ENCODE data around the gene TMPRSS7.

DNA sequence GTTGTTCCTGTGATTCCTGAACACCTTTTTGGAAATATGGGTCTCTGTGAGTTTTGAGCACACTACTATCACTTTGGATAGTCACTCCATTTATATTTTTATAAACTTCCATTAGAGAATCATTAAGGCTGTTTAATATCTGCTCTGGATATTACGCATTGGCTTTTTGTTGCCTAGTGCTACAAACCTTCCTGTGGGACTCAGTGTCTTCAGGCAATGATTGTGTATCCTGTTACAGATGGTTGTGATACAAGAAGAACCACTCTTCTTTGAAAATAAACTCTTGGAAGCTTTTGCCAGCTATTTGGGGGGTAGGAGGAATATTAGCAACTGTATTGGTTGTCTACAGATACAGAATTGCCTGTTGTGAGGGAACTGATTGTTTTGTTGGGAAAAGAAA lies 82.9 kb downstream of the TMPRSS7 start:
- TF ChIP-seq POLR2A (IDR thresholded peaks at IDR 0.05) (no peak), POLR2AphosphoS5 (IDR thresholded peaks at IDR 0.05) (no peak)
- TF ChIP-seq, protein P1, sequence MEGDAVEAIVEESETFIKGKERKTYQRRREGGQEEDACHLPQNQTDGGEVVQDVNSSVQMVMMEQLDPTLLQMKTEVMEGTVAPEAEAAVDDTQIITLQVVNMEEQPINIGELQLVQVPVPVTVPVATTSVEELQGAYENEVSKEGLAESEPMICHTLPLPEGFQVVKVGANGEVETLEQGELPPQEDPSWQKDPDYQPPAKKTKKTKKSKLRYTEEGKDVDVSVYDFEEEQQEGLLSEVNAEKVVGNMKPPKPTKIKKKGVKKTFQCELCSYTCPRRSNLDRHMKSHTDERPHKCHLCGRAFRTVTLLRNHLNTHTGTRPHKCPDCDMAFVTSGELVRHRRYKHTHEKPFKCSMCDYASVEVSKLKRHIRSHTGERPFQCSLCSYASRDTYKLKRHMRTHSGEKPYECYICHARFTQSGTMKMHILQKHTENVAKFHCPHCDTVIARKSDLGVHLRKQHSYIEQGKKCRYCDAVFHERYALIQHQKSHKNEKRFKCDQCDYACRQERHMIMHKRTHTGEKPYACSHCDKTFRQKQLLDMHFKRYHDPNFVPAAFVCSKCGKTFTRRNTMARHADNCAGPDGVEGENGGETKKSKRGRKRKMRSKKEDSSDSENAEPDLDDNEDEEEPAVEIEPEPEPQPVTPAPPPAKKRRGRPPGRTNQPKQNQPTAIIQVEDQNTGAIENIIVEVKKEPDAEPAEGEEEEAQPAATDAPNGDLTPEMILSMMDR (IDR thresholded peaks at IDR 0.05 in 8 of 11, conservative IDR thresholded peaks at IDR 0.05 in 3 of 11): no peak
